Transverse colon (tissue), 3 donors: ENCODE data around the gene MYLK.

Source experiments
- CTCF ChIP-seq, 5 experiments: fragments of 200-600 bp in 3 of 5; fragments of 450-650 bp in 2 of 5; sonication (generic) in 3 of 5; IDR thresholded peaks; 1 replicate in 2 of 5; 2 replicates in 3 of 5; pipeline ENCODE4 v1.5.1; 2016 to 2017; ENCODE audit warnings: antibody characterized with exemption in 5 of 5, inconsistent platforms in 3 of 5, mild to moderate bottlenecking in 2 of 5, moderate library complexity in 1 of 5
- POLR2A ChIP-seq: fragments of 450-650 bp; IDR thresholded peaks from one replicate; pipeline ENCODE4 v1.6.1; 2016; ENCODE audit warnings: antibody characterized with exemption, mild to moderate bottlenecking, moderate library complexity

DNA sequence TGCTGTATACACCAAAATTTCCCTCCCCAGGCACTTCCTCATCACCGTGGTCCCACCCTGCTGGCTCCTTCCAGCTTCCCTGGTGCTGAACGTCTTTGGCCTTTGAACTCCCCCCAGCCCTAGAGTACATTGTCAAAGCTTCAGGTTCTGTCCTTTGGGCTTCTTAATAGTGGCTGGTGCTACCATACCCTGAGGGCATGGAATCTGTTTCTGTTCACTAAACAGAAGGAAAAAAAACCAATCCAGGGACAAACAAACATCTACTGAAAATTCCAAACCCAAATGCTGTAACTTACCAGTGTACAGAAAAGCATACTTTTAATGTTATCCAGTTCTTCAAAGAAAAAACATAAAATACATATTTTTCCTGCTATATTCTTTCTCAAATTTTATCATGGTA, 148.7 kb downstream of the MYLK start:
- no peak for TF ChIP-seq CTCF (IDR thresholded peaks at IDR 0.05)
- no peak for TF ChIP-seq POLR2A
